ENCODE results near the gene LYPLA2. TPM values are rescaled to one million over a fixed set of nuclear protein-coding genes. Genes with fewer than 3 reads are reported as not detected.
"Not testable (repeated sequence)": the region's sequence is repeated elsewhere in the genome, so short reads cannot be mapped to it uniquely, and the experiment has no call there.

Gene LYPLA2
- total and polyA plus RNA-seq, 2 experiments from 2014 or later: 46.3 to 48.1 TPM

DNA sequence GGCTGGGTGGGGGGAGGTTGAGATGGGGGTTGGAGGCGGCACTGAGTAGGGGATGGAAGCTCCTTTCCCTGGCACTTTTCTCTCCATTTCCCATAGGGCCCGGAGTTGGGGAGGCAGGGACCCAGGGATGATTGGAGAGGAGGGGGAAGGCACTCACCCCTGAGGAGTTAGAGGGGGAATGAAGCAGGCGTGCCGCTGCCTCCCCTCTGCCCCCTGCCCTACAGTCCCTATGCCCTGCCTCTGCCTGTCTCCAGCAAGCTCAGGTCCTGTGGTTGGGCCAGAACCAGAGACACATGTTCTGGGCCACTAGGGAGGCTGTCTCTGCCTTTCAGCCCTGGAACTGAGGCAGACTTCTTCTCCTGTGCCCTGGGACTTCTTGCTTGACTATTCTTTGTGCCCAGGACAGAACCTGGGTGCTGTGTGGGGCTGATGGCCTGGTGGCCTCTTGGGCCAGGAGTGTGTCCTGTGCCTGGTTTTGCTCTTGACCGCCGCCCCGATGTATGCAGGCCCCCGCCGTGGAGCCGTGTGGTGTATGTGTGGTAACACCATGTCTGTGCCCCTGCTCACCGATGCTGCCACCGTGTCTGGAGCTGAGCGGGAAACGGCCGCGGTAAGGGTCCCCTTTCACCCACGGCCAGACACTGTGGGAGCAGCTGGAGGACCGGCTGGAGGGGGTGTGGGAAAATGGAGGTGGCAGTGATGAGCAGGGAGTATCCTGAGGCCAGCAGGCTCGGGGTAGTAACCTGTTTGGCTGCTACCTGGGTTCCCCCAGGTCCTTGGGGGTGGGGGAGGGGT is 1.4 kb downstream of the LYPLA2 start:
- peaks cover 24% of the 10 kb centered on the region for H3F3A ChIP-seq (ENCODE audit: insufficient read depth)
- peaks cover 38% of the 10 kb centered on the region for H3K79me2 ChIP-seq (ENCODE audit: insufficient read depth)
- H3K4me3 ChIP-seq: peak overlapping the region; percentile 97
- no peak overlapping the region for H3K27ac ChIP-seq
- no peaks in the 10 kb centered on the region for H3K9me2 ChIP-seq (ENCODE audit: insufficient read depth)
- peak; percentile 36 for DNase-seq
- 52 to 63% methylated on average over 18 to 19 of the region's 19 CpGs for WGBS, 2 experiments (ENCODE audit: low coverage in 1 of 2, low lambda C conversion rate in 2 of 2, missing lambda C conversion rate in 2 of 2)
- H3K9ac ChIP-seq: peak overlapping the region; percentile 85
- H3K4me2 ChIP-seq (ENCODE audit: unreplicated experiment): peak overlapping the region; percentile 88
- H2AFZ ChIP-seq: no peak overlapping the region
- no peaks in the 10 kb centered on the region for H4K20me1 ChIP-seq (ENCODE audit: insufficient read depth)
- peaks cover 6% of the 10 kb centered on the region; the same call in 1 of the 2 replicates for H3K36me3 ChIP-seq (ENCODE audit: low read depth)
- no peaks in the 10 kb centered on the region for H3K9me3 ChIP-seq (ENCODE audit: low read depth)
- H3K4me1 ChIP-seq (ENCODE audit: insufficient read depth): peaks cover 10% of the 10 kb centered on the region
- no peaks in the 10 kb centered on the region for H3K27me3 ChIP-seq (replicated peaks; ENCODE audit: insufficient read depth)
- TF ChIP-seq EZH2phosphoT487 (IDR thresholded peaks at IDR 0.05; ENCODE audit: insufficient read depth, low read depth) (no peak), EZH2 (IDR thresholded peaks at IDR 0.05; ENCODE audit: insufficient read depth, poor library complexity, severe bottlenecking) (no peak)
- in situ Hi-C loops (cut with MboI): no loop called here

DNA sequence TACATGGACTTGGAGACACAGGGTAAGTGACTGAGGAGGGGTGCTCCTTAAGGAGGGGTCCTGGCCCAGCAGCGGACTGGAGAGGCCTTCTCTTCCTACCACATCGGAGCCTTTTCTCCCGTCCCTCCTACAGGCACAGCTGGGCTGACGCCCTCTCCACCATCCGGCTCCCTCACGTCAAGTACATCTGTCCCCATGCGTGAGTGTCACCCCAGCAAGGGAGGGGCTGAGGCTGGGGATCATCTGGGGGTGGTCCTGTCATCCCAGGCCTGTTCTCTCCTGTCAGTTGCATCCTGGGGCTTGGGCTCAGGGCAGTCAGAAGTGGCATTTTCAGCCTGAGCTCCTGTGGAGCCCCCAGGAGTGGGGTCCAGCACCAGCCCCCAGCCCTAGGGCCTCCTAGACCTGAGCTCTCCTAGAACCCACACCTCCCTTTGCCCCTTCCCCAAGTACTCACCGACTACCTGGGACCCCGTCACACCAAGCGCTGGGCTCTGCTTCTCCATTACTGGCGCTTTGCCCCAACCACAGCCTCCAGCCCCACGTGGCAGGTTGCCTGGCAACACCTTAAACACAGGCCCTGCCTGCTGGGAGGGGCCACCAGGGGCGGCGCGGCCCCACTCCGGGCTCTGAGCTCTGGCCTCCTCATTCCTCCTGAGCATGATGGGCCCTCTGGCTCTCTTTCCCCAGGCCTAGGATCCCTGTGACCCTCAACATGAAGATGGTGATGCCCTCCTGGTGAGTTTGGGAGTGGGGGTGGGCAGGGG is 2.3 kb downstream of the LYPLA2 start:
- no peak for TF ChIP-seq EZH2 (IDR thresholded peaks at IDR 0.05; ENCODE audit: insufficient read depth, poor library complexity, severe bottlenecking)
- no peak for TF ChIP-seq EZH2phosphoT487 (IDR thresholded peaks at IDR 0.05; ENCODE audit: insufficient read depth, low read depth)
- H3K9me3 ChIP-seq (ENCODE audit: low read depth): no peaks in the 10 kb centered on the region
- no peak overlapping the region for H2AFZ ChIP-seq
- WGBS, 2 experiments (ENCODE audit: low coverage in 1 of 2, low lambda C conversion rate in 2 of 2, missing lambda C conversion rate in 2 of 2): 62 to 63% methylated on average over 16 of the region's 16 CpGs
- peak; percentile 78 for DNase-seq
- peaks cover 10% of the 10 kb centered on the region for H3K4me1 ChIP-seq (ENCODE audit: insufficient read depth)
- H3K27me3 ChIP-seq (replicated peaks; ENCODE audit: insufficient read depth): no peaks in the 10 kb centered on the region
- H4K20me1 ChIP-seq (ENCODE audit: insufficient read depth): no peaks in the 10 kb centered on the region
- H3K9ac ChIP-seq: peak overlapping the region; percentile 42
- H3F3A ChIP-seq (ENCODE audit: insufficient read depth): peaks cover 20% of the 10 kb centered on the region
- H3K4me3 ChIP-seq: no peak overlapping the region
- H3K27ac ChIP-seq: no peak overlapping the region
- H3K9me2 ChIP-seq (ENCODE audit: insufficient read depth): no peaks in the 10 kb centered on the region
- H3K4me2 ChIP-seq (ENCODE audit: unreplicated experiment): no peak overlapping the region
- H3K36me3 ChIP-seq (ENCODE audit: low read depth): peaks cover under 1% of the 10 kb centered on the region; the same call in 1 of the 2 replicates
- peaks cover 34% of the 10 kb centered on the region for H3K79me2 ChIP-seq (ENCODE audit: insufficient read depth)
- in situ Hi-C loops (cut with MboI): no loop called here

DNA sequence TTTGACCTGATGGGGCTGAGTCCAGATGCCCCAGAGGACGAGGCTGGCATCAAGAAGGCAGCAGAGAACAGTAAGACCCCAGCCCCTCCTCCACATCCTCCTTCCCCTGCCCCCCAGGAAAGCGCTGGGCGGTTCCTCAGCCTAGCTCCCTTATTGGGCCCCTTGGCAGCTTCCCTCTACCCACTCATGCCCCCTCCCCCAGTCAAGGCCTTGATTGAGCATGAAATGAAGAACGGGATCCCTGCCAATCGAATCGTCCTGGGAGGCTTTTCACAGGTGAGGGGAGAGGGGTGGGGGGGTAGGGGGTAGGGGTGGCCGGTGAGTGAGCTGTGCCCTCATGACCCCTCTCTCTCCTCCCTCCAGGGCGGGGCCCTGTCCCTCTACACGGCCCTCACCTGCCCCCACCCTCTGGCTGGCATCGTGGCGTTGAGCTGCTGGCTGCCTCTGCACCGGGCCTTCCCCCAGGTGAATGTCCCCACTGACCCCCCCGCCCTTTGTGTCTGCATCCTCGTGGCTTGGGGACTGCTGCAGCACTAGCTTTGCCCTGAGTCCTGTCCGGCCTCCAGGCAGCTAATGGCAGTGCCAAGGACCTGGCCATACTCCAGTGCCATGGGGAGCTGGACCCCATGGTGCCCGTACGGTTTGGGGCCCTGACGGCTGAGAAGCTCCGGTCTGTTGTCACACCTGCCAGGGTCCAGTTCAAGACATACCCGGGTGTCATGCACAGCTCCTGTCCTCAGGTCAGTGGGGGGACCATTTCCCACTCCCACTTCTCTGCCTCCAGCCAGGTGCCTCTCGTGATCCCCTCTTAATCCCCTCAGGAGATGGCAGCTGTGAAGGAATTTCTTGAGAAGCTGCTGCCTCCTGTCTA is 3.2 kb downstream of the LYPLA2 start:
- Histone ChIP-seq H3K27me3 (replicated peaks; ENCODE audit: insufficient read depth) (no peaks in the 10 kb centered on the region), H2AFZ (no peak overlapping the region), H3K79me2 (ENCODE audit: insufficient read depth) (peaks cover 28% of the 10 kb centered on the region), H3K4me3 (no peak overlapping the region), H3K4me2 (ENCODE audit: unreplicated experiment) (no peak overlapping the region), H4K20me1 (ENCODE audit: insufficient read depth) (no peaks in the 10 kb centered on the region), H3K9ac (peak overlapping the region; percentile 42), H3K36me3 (ENCODE audit: low read depth) (no peaks in the 10 kb centered on the region; the same call in 1 of the 2 replicates), H3K4me1 (ENCODE audit: insufficient read depth) (peaks cover 10% of the 10 kb centered on the region), H3K9me2 (ENCODE audit: insufficient read depth) (no peaks in the 10 kb centered on the region), H3K9me3 (ENCODE audit: low read depth) (no peaks in the 10 kb centered on the region), H3K27ac (no peak overlapping the region), H3F3A (ENCODE audit: insufficient read depth) (peaks cover 11% of the 10 kb centered on the region)
- TF ChIP-seq EZH2phosphoT487 (IDR thresholded peaks at IDR 0.05; ENCODE audit: insufficient read depth, low read depth): no peak
- TF ChIP-seq EZH2 (IDR thresholded peaks at IDR 0.05; ENCODE audit: insufficient read depth, poor library complexity, severe bottlenecking): no peak
- WGBS, 2 experiments (ENCODE audit: low coverage in 1 of 2, low lambda C conversion rate in 2 of 2, missing lambda C conversion rate in 2 of 2): 86 to 94% methylated on average over 13 to 21 of the region's 21 CpGs
- in situ Hi-C loops (cut with MboI): no loop called here
- DNase-seq: no peak

DNA sequence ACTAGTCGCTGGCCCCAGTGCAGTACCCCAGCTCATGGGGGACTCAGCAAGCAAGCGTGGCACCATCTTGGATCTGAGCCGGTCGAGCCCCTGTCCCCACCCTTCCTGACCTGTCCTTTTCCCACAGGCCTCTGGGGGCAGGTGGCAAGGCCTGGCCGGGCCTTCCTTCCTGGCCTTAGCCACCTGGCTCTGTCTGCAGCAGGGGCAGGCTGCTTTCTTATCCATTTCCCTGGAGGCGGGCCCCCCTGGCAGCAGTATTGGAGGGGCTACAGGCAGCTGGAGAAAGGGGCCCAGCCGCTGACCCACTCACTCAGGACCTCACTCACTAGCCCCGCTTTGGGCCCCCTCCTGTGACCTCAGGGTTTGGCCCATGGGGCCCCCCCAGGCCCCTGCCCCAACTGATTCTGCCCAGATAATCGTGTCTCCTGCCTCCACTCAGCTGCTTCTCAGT is 3.8 kb downstream of the LYPLA2 start:
- Histone ChIP-seq H3K79me2 (ENCODE audit: insufficient read depth) (peaks cover 28% of the 10 kb centered on the region), H3K4me1 (ENCODE audit: insufficient read depth) (peaks cover 15% of the 10 kb centered on the region)
- H3K36me3 ChIP-seq (ENCODE audit: low read depth); H3K9me2 ChIP-seq (ENCODE audit: insufficient read depth); H3K4me3 ChIP-seq; in situ Hi-C loops (cut with MboI); H3K27me3 ChIP-seq (replicated peaks; ENCODE audit: insufficient read depth); H3K9ac ChIP-seq; H3K27ac ChIP-seq; H2AFZ ChIP-seq; DNase-seq; H3K4me2 ChIP-seq (ENCODE audit: unreplicated experiment); H3K9me3 ChIP-seq (ENCODE audit: low read depth); H4K20me1 ChIP-seq (ENCODE audit: insufficient read depth); H3F3A ChIP-seq (ENCODE audit: insufficient read depth): not testable (repeated sequence)
- WGBS, 2 experiments (ENCODE audit: low coverage in 1 of 2, low lambda C conversion rate in 2 of 2, missing lambda C conversion rate in 2 of 2): 75 to 83% methylated on average over 9 of the region's 9 CpGs

Data from GM23248 (cell line).